ENCODE results near the gene ALS2CL.
A peak's percentile ranks its signal among the peaks of the same experiment; 100 is the strongest.
"Not testable (repeated sequence)": the region's sequence is repeated elsewhere in the genome, so short reads cannot be mapped to it uniquely, and the experiment has no call there.

Gene ALS2CL

DNA sequence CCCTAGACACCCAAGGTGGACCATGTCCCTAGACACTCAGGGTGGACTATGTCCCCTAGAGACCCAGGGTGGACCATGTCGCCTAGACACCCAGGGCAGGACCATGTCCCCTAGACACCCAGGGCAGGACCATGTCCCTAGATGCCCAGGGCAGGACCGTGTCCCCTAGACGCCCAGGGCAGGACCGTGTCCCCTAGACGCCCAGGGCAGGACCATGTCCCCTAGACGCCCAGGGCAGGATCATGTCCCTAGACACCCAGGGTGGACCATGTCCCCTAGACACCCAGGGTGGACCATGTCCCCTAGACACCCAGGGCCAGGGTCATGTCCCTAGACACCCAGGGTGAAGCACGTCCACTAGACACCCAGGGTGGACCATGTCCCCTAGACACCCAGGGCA lies 10.9 kb upstream of the ALS2CL start:
- DNase-seq: not testable (repeated sequence)

DNA sequence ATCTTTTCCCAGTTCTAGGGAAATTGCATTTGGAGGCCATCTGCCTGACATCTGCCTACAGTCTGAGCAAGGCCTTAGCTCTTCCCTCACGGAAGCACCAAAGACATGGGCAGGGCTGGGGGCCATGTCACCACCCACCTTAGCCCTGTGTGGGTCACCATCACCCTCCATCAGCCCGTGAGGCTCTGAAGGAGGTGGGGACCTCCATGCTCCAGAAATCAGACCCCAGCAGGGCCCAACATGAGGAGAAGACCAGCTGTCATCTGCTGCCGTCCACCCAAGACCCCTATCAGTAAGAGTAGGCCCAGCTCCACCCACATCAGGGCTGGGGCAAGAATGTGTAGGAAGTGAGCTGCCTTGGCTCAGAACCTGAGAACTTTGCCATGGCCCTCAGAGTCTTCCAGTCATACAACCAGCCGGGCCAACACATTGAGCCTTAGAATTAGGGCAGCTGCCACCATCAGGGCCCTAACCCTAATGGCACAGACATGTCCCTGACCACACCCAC lies 9.6 kb upstream of the ALS2CL start:
- DNase-seq: no peak

DNA sequence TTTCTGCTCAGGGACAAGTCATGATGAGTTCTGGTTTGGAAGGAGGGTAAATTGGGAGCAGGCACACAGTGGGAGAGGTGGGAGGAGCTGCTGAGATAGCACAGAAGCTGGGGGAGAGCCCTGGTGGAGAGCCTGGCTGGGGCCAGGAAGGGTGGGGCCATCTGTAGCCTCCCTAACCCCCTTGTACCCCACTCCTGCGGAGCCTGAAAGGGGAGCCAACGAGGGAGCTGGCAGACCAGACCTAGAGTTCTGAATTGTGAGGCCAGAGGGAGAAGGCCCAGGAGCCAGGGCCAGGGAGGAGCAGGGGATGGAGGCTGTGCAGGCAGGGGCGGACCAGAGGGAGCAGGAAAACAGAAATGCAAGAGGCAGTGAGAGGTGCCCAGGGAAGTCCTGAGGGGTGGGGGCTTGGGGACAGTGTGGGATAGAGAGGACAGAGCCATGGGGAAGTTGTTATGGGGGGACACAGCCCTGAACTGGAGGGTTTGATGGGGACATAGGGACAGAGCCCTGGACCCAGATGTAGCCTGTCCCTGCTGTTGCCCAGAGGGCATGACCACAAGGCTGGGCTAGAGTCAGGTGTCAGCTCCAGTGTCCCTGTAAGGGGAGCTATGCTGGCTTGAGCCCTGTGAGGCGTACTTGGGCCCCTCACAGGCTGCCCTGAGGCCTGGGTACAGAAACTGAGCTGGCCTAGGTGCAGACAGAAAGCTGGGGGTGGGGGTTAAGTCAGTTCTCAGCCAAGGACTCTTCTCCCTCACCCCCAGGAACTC lies 8.9 kb upstream of the ALS2CL start:
- no peak for DNase-seq

DNA sequence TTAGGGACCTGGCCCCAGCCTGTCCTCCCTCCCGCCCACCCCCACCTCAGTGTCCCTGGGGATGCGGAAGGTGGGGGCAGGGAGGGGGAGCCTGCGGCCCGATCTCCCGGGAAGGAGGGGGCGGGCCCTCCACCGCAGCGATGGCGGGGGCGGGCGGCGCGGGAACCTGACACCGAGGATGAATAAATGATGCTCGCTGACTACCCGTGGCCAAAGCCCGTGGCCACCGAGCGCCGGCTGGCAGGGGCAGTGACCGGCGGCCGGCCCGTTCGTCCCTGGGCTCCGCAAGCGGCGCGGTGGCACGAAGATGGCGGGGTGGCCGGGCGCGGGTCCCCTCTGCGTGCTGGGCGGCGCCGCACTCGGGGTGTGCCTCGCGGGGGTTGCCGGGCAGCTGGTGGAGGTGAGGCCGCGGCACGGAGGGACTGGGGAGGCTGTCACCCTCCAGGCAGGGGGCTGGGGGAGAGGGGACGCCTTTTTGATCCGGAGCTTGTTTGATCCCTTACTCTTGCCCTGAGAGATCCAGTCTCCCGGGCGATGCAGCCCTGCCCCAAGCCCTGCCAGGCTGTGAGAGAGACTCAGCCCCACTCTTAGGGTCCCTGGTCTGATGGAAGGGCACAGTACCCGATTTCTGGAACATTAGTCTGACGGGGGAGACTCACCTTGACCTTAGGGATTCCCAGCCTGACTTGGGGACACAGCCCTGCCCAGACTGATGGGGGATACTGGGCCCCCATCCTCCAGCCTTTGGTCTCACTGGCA lies 7.9 kb upstream of the ALS2CL start, which contains the start of gene TMIE:
Gene TMIE (plus strand): TSS at position 212 of the 759 bp plus-strand sequence. CDS start 96 bp downstream, at position 308.
- no peak for DNase-seq

DNA sequence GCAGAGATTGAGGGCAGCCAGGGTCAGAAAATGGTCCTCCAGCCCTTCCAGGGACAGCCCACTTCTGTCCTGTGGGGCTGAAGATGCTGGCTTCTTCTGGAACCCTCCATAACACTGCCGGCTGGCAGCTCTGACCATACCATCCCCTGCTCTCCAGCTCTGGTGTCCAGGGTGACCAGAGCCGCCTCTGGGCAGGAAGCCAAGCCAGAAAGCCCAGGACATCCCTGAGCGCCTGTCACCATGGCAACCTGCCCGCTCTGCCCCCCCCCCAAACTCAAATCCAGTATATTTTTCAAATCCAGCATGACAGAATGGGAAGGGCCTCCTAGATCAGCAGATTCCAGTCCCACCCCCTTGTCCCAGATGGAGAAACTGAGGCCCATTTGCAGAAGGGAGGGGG lies 7.3 kb upstream of the ALS2CL start:
- DNase-seq: no peak

DNA sequence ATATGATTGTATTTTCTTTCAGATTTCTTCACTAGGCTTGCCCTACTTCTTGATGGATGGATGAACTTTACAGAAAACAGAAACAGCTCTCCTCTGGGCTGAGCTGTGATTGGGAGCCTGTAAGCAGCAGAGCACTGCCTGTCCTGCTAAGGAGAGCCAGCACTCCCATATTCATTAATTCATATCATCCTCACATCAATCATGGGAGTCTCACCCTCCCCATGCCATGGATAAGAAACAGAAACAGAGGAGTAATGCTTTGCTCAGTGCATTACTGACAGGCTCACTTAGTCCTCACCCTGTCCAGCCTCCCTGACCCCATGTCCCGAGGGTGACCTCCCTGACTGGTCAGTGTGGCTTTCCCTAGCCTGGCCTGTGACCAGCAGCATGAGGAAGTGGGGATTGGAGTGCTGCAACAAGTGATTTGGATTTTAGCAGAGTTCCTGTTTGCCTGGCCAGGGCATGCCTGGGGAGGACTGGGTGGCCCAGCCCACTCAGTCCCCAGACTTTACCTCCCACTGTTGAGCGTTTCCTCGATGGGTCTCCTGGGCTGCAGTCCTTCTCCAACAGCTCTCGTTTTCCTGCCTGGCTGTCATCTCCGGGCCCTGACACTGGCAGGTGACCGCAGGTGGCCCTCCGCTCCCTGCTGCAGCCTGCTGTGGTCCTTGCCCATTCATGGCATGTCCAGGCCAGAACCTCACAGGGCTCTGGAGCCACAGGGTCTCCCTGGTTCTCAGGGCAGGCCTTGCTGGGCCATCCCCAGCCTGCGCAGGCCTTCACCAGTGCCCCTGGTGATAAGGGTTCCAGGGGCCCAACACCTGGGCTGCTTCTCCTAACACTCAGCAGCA lies 6.4 kb upstream of the ALS2CL start:
- no peak for DNase-seq

DNA sequence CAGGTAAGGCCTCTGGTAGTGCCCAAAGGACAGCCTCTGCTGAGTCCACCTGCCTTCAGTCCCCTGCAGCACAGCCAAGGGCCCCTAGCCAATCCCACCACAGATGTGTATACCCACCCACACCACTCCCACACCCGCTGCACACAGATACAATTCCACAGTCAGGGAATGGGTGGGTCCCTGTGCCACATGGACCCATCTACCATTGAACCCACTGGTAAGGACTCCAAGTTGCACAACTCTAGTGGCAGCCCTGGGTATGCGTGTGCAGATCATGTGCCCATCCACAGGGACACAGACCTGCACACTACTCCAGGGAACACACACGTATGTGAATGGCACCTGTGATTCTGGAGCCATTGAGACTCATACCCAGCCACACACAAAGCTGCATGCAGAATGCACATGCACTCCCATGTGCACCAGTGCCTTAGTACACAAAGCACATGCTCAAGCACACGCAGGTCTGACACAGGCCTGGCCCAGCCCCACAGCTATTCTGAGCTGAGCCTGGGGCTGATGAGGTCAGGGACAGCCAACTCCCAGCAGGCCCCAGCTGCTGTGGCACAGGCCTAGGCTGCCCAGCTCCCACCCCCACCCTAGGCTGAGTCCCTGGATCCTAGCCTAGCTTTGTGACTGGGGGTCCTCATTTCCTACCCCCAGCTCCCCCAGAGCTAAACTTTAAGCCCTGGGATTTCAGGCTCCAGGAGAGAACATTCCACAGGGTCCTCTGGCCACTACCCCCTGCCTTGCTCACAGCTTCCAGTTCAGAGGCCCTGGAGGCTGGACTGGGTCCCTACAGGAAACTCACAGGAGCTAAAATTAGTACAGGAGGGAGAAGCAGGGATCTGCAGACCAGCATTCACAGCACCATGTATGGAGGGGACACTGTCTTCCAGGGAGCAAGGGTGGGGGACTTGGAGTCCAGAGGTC lies 2.7 kb upstream of the ALS2CL start:
- DNase-seq: no peak

DNA sequence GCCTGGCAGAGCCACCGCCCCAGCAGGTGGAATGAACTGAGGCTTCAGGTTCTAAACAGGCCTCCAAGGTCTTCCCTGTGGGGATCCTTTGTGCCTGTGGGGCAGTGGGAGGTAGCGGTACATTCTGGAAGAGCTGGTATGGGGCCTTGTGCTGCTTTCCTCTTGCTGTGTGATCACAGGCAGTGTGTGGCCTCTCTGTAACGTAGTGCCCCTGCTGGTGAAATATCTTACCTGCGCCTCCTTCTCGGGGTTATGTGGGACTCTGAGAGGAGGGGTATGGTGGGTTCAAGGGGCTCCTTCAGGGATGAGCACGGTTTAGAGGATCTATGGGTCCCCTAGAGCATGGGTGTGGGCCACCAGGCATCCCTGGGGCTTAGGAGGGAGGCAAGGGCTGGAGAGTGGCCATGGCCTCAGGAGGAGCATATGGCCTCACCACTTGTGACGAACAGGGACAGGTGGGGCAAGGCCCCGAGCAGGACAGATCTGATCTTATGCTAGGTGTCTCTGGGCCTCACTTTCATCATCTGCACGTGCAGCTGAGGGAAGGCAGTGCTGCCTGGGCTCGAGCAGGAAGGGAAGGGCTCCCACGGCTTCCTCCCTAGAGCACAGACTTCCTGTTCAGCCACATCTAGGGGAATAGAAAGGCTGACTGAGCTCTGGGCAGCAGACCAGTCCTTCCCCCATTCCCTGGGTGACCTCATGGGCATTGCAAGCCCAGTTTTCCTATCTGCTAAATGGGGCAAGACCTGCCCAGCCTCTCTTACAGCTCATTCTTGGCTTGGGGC lies 1.9 kb upstream of the ALS2CL start:
- DNase-seq: peak; percentile 44 to 52

DNA sequence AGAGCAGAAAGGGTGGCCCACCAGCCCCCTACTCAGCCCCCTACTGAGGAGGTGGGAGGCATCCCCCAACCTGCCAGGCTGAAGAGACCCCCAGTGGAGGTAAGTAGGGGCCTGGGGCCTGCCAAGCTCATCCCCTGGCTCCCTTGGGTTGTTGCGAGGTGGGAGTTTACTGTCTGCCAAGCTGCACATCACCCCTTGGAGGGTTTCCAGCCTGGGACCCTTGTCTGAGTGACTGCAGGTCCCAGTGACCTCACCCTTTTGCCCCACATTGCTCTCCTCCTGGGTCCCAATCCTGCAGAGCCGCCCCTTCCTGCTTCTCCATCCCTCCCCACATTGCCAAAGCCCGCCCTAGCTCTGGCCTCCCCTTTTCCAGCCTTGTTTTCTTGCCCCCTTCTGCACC lies 1.0 kb upstream of the ALS2CL start:
- DNase-seq: no peak

DNA sequence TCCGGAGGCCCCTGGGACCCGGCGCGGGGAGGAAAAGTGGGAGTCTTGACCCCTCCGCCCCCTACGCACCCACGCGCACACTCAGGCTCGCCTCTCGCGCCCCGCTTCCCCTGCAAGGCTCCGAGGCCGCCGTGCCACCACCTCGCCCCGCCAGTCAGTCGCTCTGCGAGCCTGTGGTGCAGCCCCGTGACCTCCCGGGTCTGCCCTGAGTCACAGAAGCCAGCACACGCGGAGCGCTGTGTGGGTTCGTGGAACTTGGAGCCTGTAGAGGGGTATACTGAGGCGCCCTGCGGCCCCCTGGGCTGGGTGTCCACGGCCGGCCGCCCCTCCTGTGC lies 380 bp upstream of the ALS2CL start:
- peak in 1 of 2 experiments; percentile 65 for DNase-seq

DNA sequence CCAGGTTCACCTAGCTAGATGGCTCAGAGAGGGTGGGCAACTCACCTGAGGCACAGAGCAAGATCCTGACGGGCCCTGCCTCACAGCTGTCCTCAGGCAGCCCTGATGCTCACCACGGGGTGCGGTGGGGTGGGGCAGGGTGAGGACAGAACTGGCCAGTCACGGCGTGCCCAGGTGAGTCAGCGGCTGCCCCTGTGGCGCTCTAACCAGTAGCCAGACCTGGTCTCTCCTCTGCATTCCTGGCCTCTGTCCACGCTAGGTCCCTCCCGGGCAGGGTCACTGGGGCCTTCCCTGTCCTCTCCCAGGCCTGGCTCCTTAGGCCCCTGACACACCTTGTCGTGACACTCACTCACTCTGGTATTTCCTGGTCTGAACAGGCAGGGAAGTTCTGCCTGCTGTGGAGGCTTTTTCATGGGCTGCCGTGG lies 901 bp downstream of the ALS2CL start:
- no peak for DNase-seq

DNA sequence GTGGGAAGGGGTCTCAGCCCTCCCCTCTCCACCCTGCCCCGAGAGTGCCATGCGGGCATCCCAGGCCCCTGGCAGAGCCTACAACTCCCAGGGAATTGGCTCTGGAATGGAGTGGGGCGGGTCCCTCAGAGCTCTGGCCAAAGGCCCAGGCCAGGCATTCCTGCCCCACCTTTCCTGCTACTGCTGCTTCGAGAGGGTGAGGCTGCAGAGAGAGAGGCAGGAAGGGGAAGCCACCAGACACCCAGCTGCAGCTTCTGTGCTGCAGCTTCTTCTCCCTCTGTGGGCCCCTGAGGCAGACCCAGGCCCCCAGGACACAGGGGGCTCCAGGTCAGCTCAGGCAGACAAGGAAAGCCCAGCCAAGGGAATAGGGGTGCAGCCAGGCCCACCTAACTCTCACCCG lies 2.7 kb downstream of the ALS2CL start:
- no peak for DNase-seq

DNA sequence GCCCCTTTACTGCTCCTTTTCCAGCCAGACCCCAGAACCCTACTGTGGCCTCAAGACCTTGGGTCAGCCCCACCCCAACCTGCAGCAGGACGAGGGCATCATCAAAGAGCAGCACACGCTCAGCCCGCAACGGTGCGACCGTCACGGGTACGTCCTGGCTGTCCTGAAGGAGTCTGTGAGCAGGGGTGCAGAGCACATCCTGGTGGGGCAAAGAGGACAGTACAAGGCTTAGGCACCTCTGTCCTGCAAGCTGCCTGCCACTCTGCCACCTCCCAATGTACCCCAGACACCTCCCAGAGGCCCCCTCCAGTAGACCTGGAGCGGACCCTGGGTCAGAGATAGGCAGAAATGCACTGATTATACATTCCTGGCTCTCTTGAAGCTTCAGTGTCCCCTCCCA lies 8.0 kb downstream of the ALS2CL start:
- no peak for DNase-seq

DNA sequence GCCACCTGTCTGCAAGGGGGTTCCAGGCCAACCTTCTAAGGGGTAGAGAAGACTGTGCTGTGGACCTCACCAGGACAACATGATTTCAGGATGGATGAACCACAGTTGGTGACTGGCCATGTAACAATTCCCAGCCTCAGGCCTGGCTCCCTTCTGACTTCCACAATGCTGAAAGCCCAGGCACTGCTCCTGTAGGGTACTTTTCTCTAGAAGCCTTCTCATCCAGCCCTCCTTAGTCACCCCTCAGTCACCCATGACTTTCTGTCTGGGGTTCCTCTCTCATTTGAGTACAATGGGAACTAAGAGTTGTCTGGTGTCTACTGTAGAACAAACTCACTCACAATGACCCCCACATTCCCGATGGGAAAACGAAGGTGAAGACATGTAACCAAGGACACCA lies 8.6 kb downstream of the ALS2CL start:
- DNase-seq: no peak

DNA sequence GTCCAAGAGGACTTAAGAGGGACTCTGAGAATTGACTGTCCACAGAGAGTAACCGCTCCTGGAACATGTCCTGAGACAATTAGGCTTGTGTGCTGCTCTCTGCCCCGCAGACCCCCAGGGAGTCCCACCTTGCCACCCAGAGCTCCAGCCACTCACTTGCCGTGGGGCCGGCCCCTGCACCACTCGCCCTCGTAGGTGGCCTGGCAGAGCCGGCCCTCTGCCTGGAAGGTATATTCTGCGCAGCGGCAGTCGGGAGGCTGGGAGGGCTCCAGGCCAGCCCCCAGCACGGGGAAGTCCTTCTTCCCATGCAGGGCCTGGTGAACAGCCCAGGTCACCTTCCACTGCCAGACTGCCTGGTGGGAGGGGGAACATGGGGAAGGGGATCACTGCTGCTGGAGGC lies 10.5 kb downstream of the ALS2CL start:
- no peak for DNase-seq

DNA sequence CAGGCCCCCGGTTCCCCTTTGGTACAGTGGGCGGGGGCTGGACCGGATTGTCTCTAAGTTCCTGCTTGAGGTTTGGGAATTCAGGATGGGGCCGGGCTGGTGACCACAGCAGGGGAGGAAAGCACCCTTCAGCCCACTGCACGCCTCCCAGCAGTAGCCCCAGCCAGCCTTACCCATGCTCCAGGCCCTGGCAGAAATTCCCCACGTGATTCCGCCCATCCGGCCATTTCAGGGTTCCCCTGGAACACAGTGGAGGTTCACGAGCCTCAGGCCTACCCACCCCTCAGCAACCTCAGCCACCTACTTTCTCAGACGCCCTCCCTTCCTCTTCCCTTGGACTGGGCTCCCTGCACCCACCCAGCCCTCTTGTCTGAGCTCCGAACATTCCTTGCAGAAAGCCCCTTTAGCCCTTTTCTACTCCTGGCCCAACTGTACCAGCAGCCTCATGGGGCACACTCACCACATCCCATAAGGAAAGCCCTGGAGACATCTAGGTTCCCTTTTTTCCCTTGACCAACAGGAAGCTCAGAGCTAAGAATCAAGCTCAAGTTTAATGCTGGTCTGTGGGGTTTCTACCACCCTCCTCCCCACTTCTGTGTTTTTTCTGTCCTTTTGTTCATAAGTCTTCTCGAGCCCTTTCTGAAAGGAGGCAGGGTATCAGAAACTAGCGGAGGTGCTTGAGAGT lies 11.5 kb downstream of the ALS2CL start:
- DNase-seq: no peak

DNA sequence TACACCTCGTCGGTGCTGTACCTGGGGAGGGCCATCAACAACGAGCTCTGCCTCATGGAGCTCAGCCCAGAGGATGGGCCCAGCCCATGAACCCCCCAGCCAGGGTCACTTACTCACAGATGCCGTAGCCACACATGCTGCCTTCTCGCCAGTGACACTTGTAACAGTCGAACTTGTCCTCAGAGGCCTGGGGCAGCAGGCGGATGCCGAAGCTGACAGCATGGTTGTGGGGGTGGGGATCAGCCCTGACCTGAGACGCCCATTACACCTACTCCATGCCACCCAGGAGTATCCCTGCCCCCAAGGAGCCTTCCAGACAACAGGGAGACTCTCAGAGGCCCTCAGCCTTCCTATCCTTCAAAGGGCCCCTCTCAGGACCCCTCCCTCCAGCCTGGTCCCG lies 12.1 kb downstream of the ALS2CL start:
- DNase-seq: no peak

DNA sequence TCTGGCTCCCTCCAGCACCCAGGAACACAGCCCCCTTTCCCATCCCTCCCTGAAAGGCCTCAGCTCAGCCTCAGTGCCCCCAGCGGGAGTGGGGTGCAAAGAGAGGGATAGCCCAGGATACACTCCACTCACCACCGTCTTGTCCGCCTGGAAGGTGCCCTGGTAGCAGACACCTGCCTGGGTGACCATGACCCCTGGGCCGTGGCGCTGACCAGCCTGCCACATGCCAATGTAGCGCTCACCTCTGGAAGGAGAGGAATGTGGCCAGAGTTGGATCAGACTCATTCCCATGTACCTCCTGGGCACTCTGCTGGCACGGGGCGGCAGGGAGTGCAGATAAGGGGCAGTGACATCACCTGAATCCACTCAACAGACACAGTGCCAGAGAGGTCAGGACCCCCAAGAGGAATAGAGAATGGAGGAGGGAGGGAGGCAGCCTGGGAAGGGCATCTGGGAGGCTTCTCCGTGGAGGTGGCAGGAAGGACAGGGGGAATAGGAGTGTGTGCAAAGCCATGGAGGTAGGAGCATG lies 13.1 kb downstream of the ALS2CL start:
- DNase-seq: no peak

DNA sequence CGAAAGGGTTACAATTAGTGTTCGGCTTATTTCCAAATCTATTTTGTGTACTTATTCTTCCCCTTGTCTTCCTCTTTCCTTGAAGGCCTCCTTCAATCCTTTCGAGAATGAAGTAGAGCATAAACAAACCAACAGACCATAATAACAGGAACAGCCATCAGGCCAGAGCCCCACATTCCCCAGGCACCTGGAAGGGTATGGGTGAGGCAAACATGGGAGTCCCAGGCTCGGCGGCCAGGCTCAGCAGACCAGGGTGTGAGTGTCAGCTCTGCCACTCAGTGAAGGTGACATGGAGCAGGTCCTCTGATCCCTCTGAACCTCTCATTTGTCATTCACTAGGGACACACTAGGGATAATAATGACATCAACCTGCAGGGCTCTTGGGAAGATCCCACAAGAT lies 13.8 kb downstream of the ALS2CL start:
- no peak for DNase-seq

DNA sequence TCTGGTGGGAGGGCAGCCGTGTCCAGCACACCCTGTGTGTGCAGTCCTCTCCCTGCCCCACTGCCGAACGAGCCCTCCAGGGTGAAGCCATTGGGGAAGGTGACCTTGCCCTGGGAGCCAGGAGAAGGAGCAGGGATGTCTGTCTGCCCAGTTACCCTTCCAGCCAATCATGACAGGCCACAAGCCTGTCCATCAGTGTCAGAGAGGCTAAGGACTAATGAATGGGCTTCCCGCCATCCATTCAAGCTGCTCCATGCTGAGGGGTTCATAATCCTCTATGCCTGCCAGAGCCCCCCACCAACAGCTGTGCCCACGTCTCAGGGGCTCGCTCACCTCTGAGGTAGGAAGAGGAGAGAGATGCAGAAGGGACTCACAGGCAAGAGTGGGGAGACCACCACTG lies 15.2 kb downstream of the ALS2CL start:
- DNase-seq: no peak

DNA sequence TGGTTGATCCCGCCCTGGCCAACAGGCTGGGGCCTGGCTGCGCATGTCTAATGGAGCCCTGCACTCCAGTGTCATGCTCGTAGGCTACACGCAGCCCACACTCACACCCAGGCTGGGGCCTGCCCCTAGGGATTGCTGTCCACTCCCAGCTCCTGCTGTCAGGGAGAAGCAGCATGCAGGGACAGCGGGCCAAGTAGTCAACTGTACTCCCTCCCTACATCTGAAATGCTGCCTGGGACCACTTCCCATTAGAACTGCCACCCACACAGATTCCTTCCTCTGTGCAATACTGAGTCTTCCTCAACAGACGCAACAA lies 16.1 kb downstream of the ALS2CL start:
- DNase-seq: no peak

Data from stimulated activated CD4-positive, alpha-beta T cell treated with anti-CD3 and anti-CD28 coated beads, Interleukin-4, amount 100 ng/mL, for 4 hours (primary cell).